ENCODE measurements around the gene NR4A2. TPM values are rescaled to one million over a fixed set of nuclear protein-coding genes. Genes with fewer than 3 reads are reported as not detected.
"Not testable (repeated sequence)": the region's sequence is repeated elsewhere in the genome, so short reads cannot be mapped to it uniquely, and the experiment has no call there.

NR4A2 gene
- total RNA-seq, 4 donors from 2014 or later, result 0.83 to 15.9 (median 3.4) TPM

DNA sequence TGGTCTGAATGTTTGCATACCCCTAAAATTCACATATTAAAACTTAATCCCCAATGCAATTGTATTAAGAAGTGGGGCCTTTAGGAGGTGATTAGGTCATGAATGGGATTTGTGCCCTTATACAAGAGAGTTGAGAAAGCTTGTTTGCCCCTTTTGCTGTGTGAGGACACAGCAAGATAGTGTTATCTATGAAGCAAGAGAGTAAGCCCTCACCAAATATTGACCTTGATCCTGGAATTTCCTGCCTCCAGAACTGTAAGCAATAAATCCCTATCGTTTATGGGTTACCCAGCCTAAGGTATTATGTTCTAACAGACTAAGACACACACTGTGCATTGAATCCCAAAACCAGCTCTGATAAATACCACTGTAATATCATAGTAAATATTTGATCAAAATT, 32.2 kb downstream of the NR4A2 start:
- Histone ChIP-seq H3K4me3 (no peak overlapping the region), H3K27me3 (no peaks in the 10 kb centered on the region), H3K36me3 (no peaks in the 10 kb centered on the region), H3K27ac (no peak overlapping the region), H3K4me1 (no peaks in the 10 kb centered on the region), H3K9me3 (no peaks in the 10 kb centered on the region)
- TF ChIP-seq, protein P1, sequence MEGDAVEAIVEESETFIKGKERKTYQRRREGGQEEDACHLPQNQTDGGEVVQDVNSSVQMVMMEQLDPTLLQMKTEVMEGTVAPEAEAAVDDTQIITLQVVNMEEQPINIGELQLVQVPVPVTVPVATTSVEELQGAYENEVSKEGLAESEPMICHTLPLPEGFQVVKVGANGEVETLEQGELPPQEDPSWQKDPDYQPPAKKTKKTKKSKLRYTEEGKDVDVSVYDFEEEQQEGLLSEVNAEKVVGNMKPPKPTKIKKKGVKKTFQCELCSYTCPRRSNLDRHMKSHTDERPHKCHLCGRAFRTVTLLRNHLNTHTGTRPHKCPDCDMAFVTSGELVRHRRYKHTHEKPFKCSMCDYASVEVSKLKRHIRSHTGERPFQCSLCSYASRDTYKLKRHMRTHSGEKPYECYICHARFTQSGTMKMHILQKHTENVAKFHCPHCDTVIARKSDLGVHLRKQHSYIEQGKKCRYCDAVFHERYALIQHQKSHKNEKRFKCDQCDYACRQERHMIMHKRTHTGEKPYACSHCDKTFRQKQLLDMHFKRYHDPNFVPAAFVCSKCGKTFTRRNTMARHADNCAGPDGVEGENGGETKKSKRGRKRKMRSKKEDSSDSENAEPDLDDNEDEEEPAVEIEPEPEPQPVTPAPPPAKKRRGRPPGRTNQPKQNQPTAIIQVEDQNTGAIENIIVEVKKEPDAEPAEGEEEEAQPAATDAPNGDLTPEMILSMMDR (IDR thresholded peaks at IDR 0.05), result no peak
- no peak for TF ChIP-seq POLR2A (IDR thresholded peaks at IDR 0.05)
- intact Hi-C loops (cut with DNase I; ENCODE audit: low total_unique reads), result no loop called here
- DNase-seq, result no peak

DNA sequence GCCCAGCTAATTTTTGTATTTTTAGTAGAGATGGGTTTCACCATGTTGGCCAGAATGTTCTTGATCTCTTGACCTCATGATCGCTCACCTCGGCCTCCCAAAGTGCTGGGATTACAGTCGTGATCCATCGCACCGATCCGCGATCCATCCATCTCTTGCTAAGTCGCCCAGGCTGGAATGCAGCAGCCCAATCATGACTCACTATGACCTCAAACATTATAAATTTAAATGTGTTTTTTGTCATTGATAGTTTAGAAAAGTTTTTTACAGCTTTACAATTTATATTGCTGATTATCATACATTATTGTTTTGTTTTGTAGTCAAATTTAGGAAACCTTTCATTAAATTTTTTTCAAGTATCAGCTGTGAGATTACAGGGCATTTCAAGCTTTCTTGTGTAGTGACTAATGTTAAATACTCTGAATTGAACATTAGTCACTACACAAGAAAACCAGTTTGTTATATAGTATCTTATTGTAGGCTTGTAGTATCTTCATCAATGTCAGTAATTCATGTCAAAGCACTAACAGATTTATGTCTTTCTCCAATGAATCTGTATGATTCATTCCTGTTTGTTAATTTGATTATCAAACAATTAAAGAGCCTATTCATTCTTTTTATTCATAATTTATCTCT, 37.5 kb downstream of the NR4A2 start:
- no peak for DNase-seq
- Histone ChIP-seq H3K4me3 (no peak overlapping the region), H3K4me1 (no peaks in the 10 kb centered on the region), H3K36me3 (no peaks in the 10 kb centered on the region), H3K27ac (no peak overlapping the region), H3K27me3 (no peaks in the 10 kb centered on the region), H3K9me3 (no peaks in the 10 kb centered on the region)
- intact Hi-C loops (cut with DNase I; ENCODE audit: low total_unique reads), result no loop called here
- TF ChIP-seq POLR2A (IDR thresholded peaks at IDR 0.05), result no peak
- TF ChIP-seq, protein P1 (IDR thresholded peaks at IDR 0.05), result no peak

DNA sequence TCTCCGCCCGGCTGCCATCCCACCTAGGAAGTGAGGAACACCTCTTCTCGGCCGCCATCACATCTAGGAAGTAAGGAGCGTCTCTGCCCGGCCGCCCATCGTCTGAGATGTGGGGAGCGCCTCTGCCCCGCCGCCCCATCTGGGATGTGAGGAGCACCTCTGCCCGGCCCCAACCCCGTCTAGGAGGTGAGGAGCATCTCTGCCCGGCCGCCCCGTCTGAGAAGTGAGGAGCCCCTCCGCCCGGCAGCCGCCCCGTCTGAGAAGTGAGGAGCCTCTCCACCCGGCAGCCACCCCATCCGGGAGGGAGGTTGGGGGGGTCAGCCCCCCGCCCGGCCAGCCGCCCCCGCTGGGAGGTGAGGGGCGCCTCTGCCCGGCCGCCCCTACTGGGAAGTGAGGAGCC, 39.1 kb downstream of the NR4A2 start:
- H3K9me3 ChIP-seq; H3K4me3 ChIP-seq; intact Hi-C loops (cut with DNase I; ENCODE audit: low total_unique reads); DNase-seq; H3K4me1 ChIP-seq; H3K27me3 ChIP-seq; H3K27ac ChIP-seq; H3K36me3 ChIP-seq: not testable (repeated sequence)

DNA sequence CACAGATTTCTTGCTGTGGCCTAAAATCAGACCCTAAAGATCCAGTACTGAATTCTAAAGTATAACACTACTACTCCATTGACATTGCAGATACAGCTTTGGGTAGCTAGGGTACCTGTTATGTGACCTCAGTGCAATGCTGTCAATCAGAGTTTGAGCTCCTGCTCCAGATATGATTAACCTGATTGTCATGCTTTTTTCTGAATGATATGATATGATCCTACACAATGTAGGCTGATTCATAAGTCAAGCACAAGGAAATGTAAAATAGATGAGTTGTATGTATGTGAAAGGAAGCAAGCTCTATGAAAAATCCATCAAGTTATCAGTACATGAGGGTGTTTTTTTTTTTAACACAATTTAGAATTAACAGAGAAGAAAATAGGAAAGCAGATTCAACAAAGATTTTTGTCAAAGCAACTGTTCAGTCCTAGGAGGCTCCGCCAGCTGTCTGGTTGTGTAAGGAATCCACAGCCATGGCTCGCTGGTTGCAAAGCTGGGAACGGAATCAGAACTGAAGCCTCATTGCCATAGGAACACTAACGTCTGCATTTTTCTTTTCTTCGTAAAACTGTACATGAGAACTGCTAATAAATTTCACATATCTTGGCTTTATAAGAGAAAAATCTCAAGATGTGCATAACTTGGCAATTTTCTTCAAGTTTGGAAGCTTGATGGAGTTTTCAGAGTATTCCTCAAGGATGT, 52.9 kb downstream of the NR4A2 start:
- Histone ChIP-seq H3K27ac (no peak overlapping the region), H3K9me3 (no peaks in the 10 kb centered on the region), H3K27me3 (no peaks in the 10 kb centered on the region), H3K36me3 (no peaks in the 10 kb centered on the region), H3K4me1 (no peaks in the 10 kb centered on the region), H3K4me3 (no peak overlapping the region)
- TF ChIP-seq, protein P1 (IDR thresholded peaks at IDR 0.05), result no peak
- no peak for TF ChIP-seq POLR2A (IDR thresholded peaks at IDR 0.05)
- DNase-seq, result no peak
- intact Hi-C loops (cut with DNase I; ENCODE audit: low total_unique reads), result no loop called here

Other genes starting within 250 kb of the NR4A2 start
- 10 to 100 TPM in 3 of 4 donors, 1 to 10 TPM in 1; 2.0 to 41.6 (median 32.1) TPM for gene GPD2, start 103.7 kb upstream of the NR4A2 start, total RNA-seq